Esophagus muscularis mucosa (tissue), 4 donors: ENCODE measurements around the gene CNN3.

ENCODE experiments used
- CTCF ChIP-seq, 3 experiments: fragments of 200-600 bp in 2 of 3; fragments of 450-650 bp in 1 of 3; sonication (generic) in 2 of 3; IDR thresholded peaks; one replicate each; pipeline ENCODE4 v1.5.1; 2017 to 2019; ENCODE audit warnings: antibody characterized with exemption in 3 of 3, mild to moderate bottlenecking in 2 of 3, moderate library complexity in 1 of 3
- EP300 ChIP-seq: sonication (generic); formaldehyde crosslinking; IDR thresholded peaks from one replicate; pipeline ENCODE4 v1.6.1; 2017; ENCODE audit warnings: antibody characterized with exemption
- POLR2A ChIP-seq: fragments of 450-650 bp; IDR thresholded peaks from one replicate; pipeline ENCODE4 v1.6.1; 2017; ENCODE audit warnings: antibody characterized with exemption, moderate library complexity, mild to moderate bottlenecking, low read depth

GRCh38 chr1:94951509-94952208 lies 24.7 kb upstream of the CNN3 start:
- no peak for TF ChIP-seq CTCF (IDR thresholded peaks at IDR 0.05)
- TF ChIP-seq POLR2A: no peak
- no peak for TF ChIP-seq EP300
